H9 (cell line): Measurements from ENCODE around the gene RFFL. TPM values are rescaled to one million over a fixed set of nuclear protein-coding genes. Genes with fewer than 3 reads are reported as not detected.

ENCODE experiments used
- DNase-seq: peaks from one replicate; pipeline ENCODE4 v3.0.0-alpha.2; 2017
- H2AFZ ChIP-seq: one replicate; pipeline ENCODE4 v1.6.1; 2013; ENCODE audit warnings: mild to moderate bottlenecking, low read length, control low read depth, moderate library complexity
- H2AK5ac ChIP-seq: 2 replicates; pipeline ENCODE4 v1.6.1; 2013; ENCODE audit warnings: low read length, control low read depth, mixed read lengths; ENCODE audit not compliant: insufficient read length
- H2BK120ac ChIP-seq: one replicate; pipeline ENCODE4 v1.6.1; 2013; ENCODE audit warnings: low read depth, mild to moderate bottlenecking, low read length, control low read depth, inconsistent platforms; ENCODE audit not compliant: poor library complexity, severe bottlenecking
- H2BK12ac ChIP-seq: 2 replicates; pipeline ENCODE4 v1.6.1; 2013; ENCODE audit warnings: low read length, control low read depth, mixed read lengths, low read depth; ENCODE audit not compliant: insufficient read length
- H2BK15ac ChIP-seq: 2 replicates; pipeline ENCODE4 v1.6.1; 2013; ENCODE audit warnings: low read depth, low read length, control low read depth
- H2BK20ac ChIP-seq: one replicate; pipeline ENCODE4 v1.6.1; 2013; ENCODE audit warnings: low read depth, mild to moderate bottlenecking, low read length, control low read depth, inconsistent platforms; ENCODE audit not compliant: poor library complexity, severe bottlenecking
- H2BK5ac ChIP-seq: 2 replicates; pipeline ENCODE4 v1.6.1; 2013; ENCODE audit warnings: low read length, control low read depth, mixed read lengths; ENCODE audit not compliant: insufficient read length
- H3K14ac ChIP-seq: 2 replicates; pipeline ENCODE4 v1.6.1; 2013; ENCODE audit warnings: low read length, control low read depth; ENCODE audit not compliant: insufficient read depth
- H3K18ac ChIP-seq: 2 replicates; pipeline ENCODE4 v1.6.1; 2013; ENCODE audit warnings: low read depth, mild to moderate bottlenecking, mixed read lengths, low read length, control low read depth; ENCODE audit not compliant: insufficient read length
- H3K23ac ChIP-seq: 2 replicates; pipeline ENCODE4 v1.6.1; 2013; ENCODE audit warnings: low read length, control low read depth, mixed read lengths, low read depth; ENCODE audit not compliant: insufficient read length
- H3K23me2 ChIP-seq: 2 replicates; pipeline ENCODE4 v1.6.1; 2013; ENCODE audit warnings: low read depth, mild to moderate bottlenecking, mixed read lengths, low read length, control low read depth; ENCODE audit not compliant: insufficient read length, poor library complexity, severe bottlenecking
- H3K27ac ChIP-seq: 2 replicates; pipeline ENCODE4 v1.5.1; 2013; ENCODE audit warnings: low read length, control low read depth, mixed read lengths, low read depth; ENCODE audit not compliant: insufficient read length
- H3K27me3 ChIP-seq: 2 replicates; pipeline ENCODE4 v1.6.1; 2013; ENCODE audit warnings: low read length, control low read depth, inconsistent platforms; ENCODE audit not compliant: insufficient read depth
- H3K4ac ChIP-seq: 2 replicates; pipeline ENCODE4 v1.6.1; 2013; ENCODE audit warnings: low read depth, mild to moderate bottlenecking, control low read depth, inconsistent platforms, low read length, moderate library complexity
- H3K4me1 ChIP-seq: 2 replicates; pipeline ENCODE4 v1.6.1; 2013; ENCODE audit warnings: low read length, control low read depth, inconsistent platforms; ENCODE audit not compliant: insufficient read depth
- H3K4me2 ChIP-seq: 2 replicates; pipeline ENCODE4 v1.6.1; 2013; ENCODE audit warnings: low read length, control low read depth, mixed read lengths; ENCODE audit not compliant: insufficient read length, insufficient read depth
- H3K56ac ChIP-seq: 2 replicates; pipeline ENCODE4 v1.6.1; 2013; ENCODE audit warnings: low read depth, mild to moderate bottlenecking, mixed read lengths, low read length, control low read depth; ENCODE audit not compliant: insufficient read length
- H3K79me1 ChIP-seq: 2 replicates; pipeline ENCODE4 v1.6.1; 2013; ENCODE audit warnings: low read depth, mild to moderate bottlenecking, moderate library complexity, low read length, control low read depth, inconsistent platforms; ENCODE audit not compliant: insufficient read depth, poor library complexity, severe bottlenecking
- H3K79me2 ChIP-seq: 2 replicates; pipeline ENCODE4 v1.6.1; 2013; ENCODE audit warnings: low read length, control low read depth, inconsistent platforms; ENCODE audit not compliant: insufficient read depth
- H3K9ac ChIP-seq: 2 replicates; pipeline ENCODE4 v1.6.1; 2013; ENCODE audit warnings: low read length, control low read depth, mixed read lengths; ENCODE audit not compliant: insufficient read length; ENCODE audit errors: extremely low read depth
- H3K9me3 ChIP-seq: one replicate; pipeline ENCODE4 v1.6.1; 2013; ENCODE audit warnings: low read depth, low read length, inconsistent platforms; ENCODE audit not compliant: control insufficient read depth
- H3T11ph ChIP-seq: one replicate; pipeline ENCODE4 v1.6.1; 2013; ENCODE audit warnings: mild to moderate bottlenecking, low read length, control low read depth, inconsistent platforms
- H4K20me1 ChIP-seq: one replicate; pipeline ENCODE4 v1.6.1; 2013; ENCODE audit not compliant: control insufficient read depth, insufficient read length, insufficient read depth
- H4K5ac ChIP-seq: 2 replicates; pipeline ENCODE4 v1.6.1; 2013; ENCODE audit warnings: low read depth, mild to moderate bottlenecking, mixed read lengths, low read length, control low read depth; ENCODE audit not compliant: insufficient read length
- H4K8ac ChIP-seq: replicated peaks from 2 replicates; pipeline ENCODE4 v1.6.1; 2013; ENCODE audit warnings: low read length, control low read depth, mixed read lengths, low read depth; ENCODE audit not compliant: insufficient read length
- H4K91ac ChIP-seq: 2 replicates; pipeline ENCODE4 v1.6.1; 2013; ENCODE audit warnings: low read depth, mild to moderate bottlenecking, moderate library complexity, mixed read lengths, low read length, control low read depth; ENCODE audit not compliant: insufficient read length
- H3K27ac Mint-ChIP-seq, 3 experiments: 2 replicates in 2 of 3; 3 replicates in 1 of 3; pipeline ENCODE4 v1.8.0; 2020 to 2021; ENCODE audit warnings: mixed read lengths in 3 of 3, mild to moderate bottlenecking in 1 of 3, moderate library complexity in 1 of 3
- H3K27me3 Mint-ChIP-seq: 2 replicates; pipeline ENCODE4 v1.8.0; 2021; ENCODE audit warnings: low read depth, mild to moderate bottlenecking, moderate library complexity, mixed read lengths
- H3K36me3 Mint-ChIP-seq, 3 experiments: 2 replicates in 2 of 3; 3 replicates in 1 of 3; pipeline ENCODE4 v1.8.0; 2020 to 2021; ENCODE audit warnings: low read depth in 3 of 3, mixed read lengths in 3 of 3; ENCODE audit not compliant: insufficient read depth in 1 of 3
- H3K4me1 Mint-ChIP-seq, 2 experiments: 2 replicates each; pipeline ENCODE4 v1.8.0; 2020; ENCODE audit warnings: mixed read lengths in 2 of 2
- H3K4me3 Mint-ChIP-seq, 2 experiments: 2 replicates in 1 of 2; 3 replicates in 1 of 2; pipeline ENCODE4 v1.8.0; 2020 to 2021; ENCODE audit warnings: mild to moderate bottlenecking in 2 of 2, mixed read lengths in 2 of 2, moderate library complexity in 1 of 2
- H3K9me3 Mint-ChIP-seq, 2 experiments: 2 replicates in 1 of 2; 3 replicates in 1 of 2; pipeline ENCODE4 v1.8.0; 2020; ENCODE audit warnings: mild to moderate bottlenecking in 2 of 2, mixed read lengths in 2 of 2, moderate library complexity in 1 of 2
- WGBS: extraction: QIAGEN DNeasy Blood & Tissue Kit; methylation state at CpG from one replicate; pipeline ENCODE4 v1.1.7; 2013; ENCODE audit warnings: missing lambda C conversion rate, low lambda C conversion rate, mixed read lengths; ENCODE audit not compliant: insufficient read length; ENCODE audit errors: extremely low coverage; 5-methylcytosine and 5-hydroxymethylcytosine counted together
- total RNA-seq: library from RNA; stranded (reverse); gene quantifications from 2 replicates; pipeline ENCODE4 v1.2.1, GENCODE V29; 2021
- TF ChIP-seq, protein P1 (sequence below): fragments of 200-600 bp; sonication (generic); conservative IDR thresholded peaks from 3 replicates; pipeline ENCODE4 v1.8.0; 2021; ENCODE audit warnings: antibody characterized with exemption, mild to moderate bottlenecking

Gene RFFL
- total RNA-seq, 1 experiment from 2014 or later: 21.1 TPM

DNA sequence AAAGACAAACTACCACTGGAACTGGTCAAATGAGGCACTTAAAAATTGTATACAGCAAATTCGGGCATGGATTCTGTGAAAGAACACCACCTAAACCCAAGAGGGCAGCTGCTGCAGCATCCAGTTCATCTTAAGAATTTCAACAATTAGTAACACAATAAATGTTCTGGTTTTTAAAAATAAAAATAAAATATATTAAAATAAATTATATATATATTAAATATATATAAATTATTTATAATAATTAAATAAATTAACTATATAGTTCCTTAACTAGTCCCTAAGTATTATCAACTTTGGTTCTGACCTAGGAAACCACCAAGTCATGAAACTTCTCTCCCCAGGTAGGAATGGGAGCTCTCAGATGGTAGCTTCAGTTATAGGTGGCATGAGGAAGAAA is 13.4 kb upstream of the RFFL start:
- WGBS: no CpG with 5 or more reads among the region's 1 CpG
- Histone ChIP-seq H3K79me1 (peaks cover 2% of the 10 kb centered on the region), H3K79me2 (0 out of 2 replicates have a peak, but pooled peaks cover 2% of the 10 kb centered on the region), H3K9me3 (no peaks in the 10 kb centered on the region), H4K91ac (no peak overlapping the region), H3K14ac (no peak overlapping the region), H4K8ac (no peak overlapping the region), H3K23me2 (no peaks in the 10 kb centered on the region), H3K4ac (no peak overlapping the region), H2AK5ac (no peak overlapping the region), H2AFZ (no peak overlapping the region), H3K27ac (no peak overlapping the region), H2BK120ac (no peak overlapping the region), H3K9ac (no peak overlapping the region), H2BK15ac (no peak overlapping the region), H3K56ac (no peak overlapping the region), H4K20me1 (no peaks in the 10 kb centered on the region), H3K4me2 (no peak overlapping the region), H3K27me3 (no peaks in the 10 kb centered on the region), H3K18ac (no peak overlapping the region), H3K23ac (no peak overlapping the region), H2BK20ac (no peak overlapping the region), H2BK12ac (no peak overlapping the region), H4K5ac (no peak overlapping the region), H3K4me1 (peaks cover 7% of the 10 kb centered on the region; the same call in 1 of the 2 replicates), H2BK5ac (no peak overlapping the region), H3T11ph (no peak overlapping the region)
- no peaks in the 10 kb centered on the region for H3K9me3 Mint-ChIP-seq
- no peak for DNase-seq
- TF ChIP-seq, protein P1, sequence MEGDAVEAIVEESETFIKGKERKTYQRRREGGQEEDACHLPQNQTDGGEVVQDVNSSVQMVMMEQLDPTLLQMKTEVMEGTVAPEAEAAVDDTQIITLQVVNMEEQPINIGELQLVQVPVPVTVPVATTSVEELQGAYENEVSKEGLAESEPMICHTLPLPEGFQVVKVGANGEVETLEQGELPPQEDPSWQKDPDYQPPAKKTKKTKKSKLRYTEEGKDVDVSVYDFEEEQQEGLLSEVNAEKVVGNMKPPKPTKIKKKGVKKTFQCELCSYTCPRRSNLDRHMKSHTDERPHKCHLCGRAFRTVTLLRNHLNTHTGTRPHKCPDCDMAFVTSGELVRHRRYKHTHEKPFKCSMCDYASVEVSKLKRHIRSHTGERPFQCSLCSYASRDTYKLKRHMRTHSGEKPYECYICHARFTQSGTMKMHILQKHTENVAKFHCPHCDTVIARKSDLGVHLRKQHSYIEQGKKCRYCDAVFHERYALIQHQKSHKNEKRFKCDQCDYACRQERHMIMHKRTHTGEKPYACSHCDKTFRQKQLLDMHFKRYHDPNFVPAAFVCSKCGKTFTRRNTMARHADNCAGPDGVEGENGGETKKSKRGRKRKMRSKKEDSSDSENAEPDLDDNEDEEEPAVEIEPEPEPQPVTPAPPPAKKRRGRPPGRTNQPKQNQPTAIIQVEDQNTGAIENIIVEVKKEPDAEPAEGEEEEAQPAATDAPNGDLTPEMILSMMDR: no peak
- H3K4me3 Mint-ChIP-seq: no peak overlapping the region
- H3K4me1 Mint-ChIP-seq: peaks cover 21 to 22% of the 10 kb centered on the region in 2 experiments
- H3K27me3 Mint-ChIP-seq: no peaks in the 10 kb centered on the region
- H3K27ac Mint-ChIP-seq: no peak overlapping the region
- H3K36me3 Mint-ChIP-seq: no peaks in the 10 kb centered on the region
